ENCODE results near the gene CHRNA5.
A peak's percentile ranks its signal among the peaks of the same experiment; 100 is the strongest.

CHRNA5 gene

DNA sequence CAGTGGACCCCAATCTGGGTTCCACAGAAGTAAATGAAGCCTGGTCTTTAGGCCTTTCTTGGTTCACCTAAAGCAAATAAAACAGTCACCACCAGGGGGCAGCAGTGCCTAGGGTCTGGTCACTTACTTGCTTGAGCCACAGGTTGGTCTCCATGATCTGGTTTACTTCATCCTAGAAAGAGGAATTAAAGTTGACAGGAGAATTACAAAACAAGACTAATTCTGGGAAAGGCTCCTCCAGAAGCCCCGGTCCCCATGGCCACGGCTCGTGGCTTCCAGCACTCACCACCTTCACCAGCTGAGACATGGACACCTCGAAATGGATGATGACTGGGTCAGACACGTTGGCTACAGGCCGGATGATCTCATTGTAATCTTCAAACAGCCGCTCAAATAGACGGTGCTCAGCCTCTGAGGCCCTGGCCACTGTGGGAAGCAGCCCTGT lies 53.2 kb downstream of the CHRNA5 start:
- DNase-seq (ENCODE audit: low read depth) = peak; percentile 67
- no peak overlapping the region for H3K4me3 ChIP-seq (ENCODE audit: low read depth, low read length)

DNA sequence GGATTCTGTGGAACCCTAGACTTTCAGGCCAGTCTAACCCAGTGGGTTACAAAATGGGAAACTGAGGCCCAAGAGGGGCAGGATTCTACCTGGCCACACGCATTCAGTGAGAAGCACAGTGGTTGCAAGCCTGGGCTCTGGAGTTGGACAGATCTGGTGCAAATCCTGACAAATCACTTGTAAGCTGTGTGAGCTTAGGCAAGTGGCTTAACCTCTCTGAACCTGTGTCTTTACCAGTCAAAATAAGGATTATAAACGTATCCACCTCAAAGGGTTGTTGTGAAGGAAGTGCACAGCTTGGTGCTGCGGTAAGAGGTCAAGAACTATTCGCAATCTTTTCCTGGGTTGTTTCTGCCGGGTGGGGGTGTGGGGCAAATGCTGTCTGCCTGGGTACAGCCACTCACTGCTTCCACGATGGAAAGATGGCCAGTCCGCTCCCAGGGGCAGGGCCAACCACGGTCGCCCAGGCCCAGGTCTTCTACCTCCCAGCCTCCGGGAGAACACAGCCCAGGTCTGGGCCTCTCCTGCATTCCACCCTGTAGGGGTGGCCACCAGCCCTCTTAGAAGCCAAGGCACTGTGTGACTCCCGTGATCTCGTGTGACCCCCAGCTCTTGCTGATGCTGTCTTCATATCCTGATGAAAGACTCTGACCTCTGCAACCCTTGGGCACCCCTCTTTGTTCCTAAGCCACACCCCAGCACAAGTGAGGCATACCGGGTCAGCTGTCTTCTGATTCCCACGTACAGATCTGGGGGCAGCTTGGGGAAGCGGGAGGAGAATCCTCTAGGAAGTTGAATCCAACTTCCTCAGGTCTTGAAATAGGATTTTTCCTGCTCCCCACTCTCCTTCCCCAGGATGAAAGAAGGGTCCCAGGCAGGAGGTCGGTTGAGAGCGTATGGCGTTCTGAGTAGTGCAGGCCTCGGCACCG lies 54.0 kb downstream of the CHRNA5 start:
- DNase-seq (ENCODE audit: low read depth) = no peak
- no peak overlapping the region for H3K4me3 ChIP-seq (ENCODE audit: low read depth, low read length)

DNA sequence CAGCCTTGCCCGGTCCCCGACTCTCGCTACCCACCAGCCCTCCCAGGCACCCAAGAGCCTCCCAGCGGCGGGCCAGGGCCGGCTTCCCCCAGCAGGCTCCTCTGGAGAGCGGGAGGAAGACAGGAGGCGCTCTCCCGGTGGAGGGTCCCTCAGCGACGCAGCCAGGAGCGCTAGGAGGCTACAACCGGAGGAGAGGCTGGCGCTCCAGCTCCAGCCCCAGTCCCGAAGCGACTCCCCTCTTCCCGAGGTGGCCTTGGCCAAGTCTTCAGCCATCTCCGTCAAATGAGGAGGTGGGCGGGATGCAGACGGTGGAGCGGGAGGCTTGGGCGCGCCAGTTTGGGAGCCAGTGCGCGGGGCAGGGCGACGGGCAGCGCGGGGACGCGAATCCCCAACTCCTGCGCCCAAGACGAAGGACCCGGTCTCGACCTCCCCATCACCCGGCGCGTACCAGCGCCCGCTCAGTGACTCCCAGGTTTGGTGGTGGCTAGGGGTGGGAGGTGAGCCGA lies 54.8 kb downstream of the CHRNA5 start:
- no peak for DNase-seq (ENCODE audit: low read depth)
- peak overlapping the region; percentile 23 for H3K4me3 ChIP-seq (ENCODE audit: low read depth, low read length)

DNA sequence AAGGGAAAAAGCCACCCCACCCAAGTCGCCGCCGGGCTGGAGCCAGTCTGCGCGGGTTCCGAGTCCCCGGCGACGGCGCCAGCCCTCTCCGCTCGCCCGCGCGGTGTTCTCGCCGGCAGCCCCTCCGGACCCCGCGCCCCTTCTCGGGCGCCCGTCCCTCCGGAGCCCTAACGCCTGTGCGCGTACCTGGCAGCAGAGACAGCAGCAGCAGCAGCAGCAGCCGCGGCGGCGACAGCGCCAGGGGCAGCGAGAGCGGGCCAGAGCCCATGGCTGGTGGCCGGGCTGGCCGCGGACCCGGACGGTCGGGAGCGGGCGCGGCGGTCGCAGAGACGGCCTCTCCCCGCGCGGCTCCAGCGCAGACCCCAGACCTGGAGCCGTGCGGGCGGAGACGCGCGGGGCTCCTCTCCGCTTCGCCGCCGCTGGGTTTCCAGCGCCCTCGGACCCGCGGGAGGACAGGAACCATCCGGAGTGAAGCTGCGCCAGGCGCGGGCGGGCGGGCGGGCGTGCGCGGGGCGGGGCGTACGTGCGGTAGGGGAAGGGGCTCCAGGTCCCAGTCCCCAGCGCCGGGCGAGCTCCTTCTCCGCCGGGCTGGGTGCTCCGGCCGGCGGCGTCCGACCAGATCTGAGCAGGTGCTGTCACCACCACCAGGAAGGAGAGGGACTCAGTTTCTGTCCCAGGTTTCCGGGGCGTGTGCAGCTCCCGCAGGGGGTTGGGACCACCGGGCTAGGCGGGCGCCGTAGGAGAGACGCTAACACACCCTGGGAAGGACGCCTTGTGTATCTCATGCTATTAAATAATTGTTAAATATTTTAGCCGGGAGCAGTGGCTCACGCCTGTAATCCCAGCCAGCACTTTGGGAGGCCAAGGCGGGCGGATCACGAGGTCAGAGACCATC lies 55.5 kb downstream of the CHRNA5 start, which contains the start of gene CHRNA3:
TSS of gene CHRNA3 (minus strand) at position 470 of the 895 bp plus-strand sequence. CDS start at position 268, 202 bp downstream.
- no peak for DNase-seq (ENCODE audit: low read depth)
- peak within 1 kb of the TSS; percentile 23 for H3K4me3 ChIP-seq (ENCODE audit: low read depth, low read length)

DNA sequence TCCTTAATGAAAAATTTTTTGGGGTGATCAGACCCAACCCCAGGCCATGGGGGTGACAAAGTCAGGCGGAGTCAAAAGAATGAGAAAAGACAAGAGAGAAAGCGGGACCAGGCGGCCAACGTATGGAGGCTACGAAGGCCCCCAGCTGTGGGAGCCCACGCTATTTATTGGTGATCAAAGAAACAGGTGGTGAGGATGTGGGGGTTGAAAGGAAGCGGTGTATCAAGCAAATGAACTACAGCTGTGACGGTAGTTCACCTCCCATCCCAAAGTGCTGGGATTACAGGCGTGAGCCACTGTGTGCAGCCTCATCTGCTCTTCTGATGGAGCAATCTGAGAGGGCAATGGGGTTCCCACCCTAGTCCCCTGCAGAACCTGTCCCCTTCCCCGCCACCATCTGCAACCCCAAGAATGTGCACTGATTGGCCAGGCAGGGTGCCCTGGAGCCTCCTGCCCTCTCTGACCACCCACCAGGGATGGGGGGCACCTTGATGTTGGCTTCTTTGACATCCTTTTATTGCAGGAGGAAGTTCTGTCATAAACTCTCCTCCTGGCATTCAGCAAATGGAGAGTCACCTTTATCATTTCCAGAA lies 56.6 kb downstream of the CHRNA5 start:
- no peak overlapping the region for H3K4me3 ChIP-seq (ENCODE audit: low read depth, low read length)
- DNase-seq (ENCODE audit: low read depth) = no peak

DNA sequence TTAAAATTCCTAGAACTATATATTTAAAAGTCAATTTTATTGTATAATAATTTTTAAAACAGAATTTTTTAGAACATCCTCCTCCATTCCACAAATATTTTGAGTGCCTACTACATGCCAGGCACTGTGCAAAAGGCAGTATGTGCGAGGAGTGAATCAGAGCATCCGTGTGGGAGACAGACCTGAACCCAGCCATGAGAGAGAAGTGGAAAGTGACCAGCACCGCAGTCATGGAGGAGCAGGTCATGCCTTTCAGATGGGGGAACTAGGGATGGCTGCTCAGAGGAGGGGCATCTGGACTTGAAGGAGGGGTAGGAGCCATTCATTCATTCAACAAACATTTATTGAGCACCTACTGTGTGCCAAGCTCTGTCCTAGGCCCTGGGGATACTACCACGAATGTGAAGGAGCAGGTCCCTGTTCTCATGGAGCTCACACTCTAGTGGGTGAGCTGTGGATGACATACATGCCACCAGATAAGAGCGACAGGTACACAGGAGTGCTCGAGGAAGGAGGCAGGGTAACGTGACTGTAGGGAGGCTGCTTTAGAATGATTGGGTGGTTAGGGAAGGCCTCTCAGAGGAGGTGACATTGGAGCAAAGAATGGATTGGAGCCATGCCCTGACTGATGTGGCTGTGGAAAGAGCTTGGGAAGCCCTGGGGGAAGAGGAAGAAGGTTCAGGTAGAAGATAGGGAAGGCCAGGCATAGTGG lies 58.6 kb downstream of the CHRNA5 start:
- DNase-seq (ENCODE audit: low read depth) = no peak
- H3K4me3 ChIP-seq (ENCODE audit: low read depth, low read length) = no peak overlapping the region

DNA sequence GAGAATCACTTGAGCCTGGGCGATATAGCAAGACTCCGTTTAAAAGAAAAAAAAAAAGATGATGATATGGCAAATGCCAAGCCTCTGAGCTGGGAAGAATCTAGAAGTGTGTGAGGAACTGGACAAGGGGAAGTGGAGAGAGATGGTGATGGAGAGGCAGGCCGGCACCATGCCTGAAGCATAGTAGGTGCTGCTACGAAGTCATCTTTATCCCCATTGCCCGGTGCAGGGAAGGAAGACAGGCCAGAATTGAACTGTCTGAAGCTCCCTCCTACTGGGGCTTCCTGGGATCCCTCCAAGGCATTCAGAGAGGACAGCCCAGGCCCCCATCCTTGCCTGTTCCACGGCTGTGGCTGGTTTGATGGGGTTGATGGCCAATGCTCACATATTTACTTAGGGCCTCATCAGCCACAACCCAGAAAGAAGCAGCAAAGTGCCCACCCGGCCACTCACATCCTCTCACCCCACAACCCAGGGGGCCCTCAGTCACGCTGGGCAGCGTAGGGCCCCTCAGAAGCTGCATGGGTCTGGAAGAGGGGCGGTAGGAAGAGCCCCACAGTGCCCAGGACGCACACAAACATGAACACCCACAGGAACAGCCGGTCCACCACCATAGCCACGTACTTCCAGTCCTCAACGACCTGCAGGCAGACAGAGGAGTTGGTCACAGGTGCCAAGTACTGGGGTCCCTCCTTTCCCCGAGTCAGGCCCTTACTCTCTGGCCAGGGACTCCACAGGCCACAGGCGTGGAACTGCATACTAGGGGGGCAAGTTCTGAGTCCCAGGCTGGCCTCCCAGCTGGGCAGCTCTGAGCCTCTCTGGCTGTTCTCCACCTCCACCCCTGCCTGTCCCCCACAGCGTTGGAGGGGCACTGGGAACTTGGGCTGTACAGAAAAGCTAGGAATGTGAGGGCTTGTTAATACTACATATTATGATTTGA lies 59.6 kb downstream of the CHRNA5 start:
- no peak overlapping the region for H3K4me3 ChIP-seq (ENCODE audit: low read depth, low read length)
- no peak for DNase-seq (ENCODE audit: low read depth)

DNA sequence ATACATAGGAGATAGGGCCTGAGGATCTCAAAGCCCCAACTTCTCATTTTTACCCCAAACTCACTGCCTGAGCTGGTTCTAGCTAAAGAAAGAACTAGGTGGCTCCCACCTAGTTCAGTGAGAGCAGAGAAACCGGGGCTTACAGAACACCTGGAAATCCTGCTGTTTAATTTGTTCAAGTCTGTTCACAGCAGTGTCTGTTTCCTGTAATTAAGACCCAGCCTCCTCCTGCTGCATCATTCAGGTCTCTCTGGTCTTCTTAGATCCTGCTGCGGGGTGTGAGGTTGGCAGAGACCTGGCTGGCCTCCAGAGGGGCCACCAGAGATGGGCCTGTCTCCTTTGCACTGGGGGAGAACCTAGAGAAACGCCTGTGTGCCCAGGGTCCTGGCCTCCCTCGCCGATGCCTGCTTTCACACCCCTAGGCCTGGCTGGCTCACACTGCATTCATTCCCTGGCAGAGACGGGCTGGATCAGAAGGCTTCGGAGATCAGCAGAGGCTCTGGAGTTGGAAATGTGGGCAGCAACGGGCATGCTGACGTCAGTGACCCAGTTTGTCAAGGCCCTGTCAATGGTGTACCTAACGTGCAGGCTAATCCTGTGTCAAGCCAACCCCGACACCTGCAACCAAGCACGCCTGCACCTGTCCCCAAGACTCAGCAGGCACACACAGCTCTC lies 60.4 kb downstream of the CHRNA5 start:
- DNase-seq (ENCODE audit: low read depth) = no peak

DNA sequence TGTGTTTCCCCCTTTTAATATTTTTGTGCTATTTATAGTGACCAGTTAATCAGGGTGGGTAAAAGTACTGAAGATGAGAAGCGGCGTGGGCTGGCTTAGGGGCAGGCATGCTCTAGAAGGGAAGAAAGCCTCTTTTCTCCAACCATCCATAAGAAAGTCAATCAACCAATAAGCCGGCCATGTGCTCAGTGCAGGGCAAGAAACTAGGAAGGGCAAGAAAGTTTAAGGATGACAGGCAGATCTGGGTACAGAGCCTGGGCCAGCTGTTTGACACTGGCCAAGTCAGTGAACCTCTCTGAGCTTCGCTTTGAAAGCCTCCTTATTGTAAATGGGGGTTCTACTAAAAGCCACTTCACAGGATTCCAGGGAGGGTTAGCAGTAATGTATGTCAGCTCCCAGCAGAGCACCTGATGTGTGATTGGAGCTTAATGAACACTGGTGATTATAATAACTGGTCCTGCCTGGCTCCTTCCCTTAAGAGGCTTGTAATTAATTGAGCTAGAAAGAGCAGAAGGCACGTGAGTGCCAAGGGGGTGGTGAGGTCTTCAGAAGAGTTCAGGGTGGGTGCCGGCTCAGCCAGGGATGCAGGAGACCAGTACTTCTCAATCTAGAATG lies 61.2 kb downstream of the CHRNA5 start:
- no peak overlapping the region for H3K4me3 ChIP-seq (ENCODE audit: low read depth, low read length)
- DNase-seq (ENCODE audit: low read depth) = no peak

More for the DNA sequence above, 60.4 kb downstream of the CHRNA5 start:
- no peak overlapping the region for H3K4me3 ChIP-seq (ENCODE audit: low read depth, low read length)

DNA sequence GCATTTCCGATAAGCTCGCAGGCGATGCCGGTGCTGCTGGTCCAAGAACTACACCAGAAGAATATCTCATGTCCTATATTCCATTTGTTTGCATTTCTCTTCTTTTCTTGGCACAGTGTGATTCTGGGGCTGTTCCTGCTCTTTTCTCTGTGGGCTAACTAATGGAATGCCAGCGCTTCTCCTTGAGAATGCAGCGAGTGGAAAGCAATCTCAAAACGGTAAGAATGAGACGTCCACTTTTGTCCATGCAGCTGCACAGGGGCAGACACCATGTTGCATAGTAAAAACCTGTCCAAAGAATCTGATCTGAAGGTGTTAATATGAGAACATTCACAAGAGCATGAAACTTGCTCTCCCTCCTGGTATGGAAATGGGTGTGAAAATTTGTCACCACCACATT lies 62.0 kb downstream of the CHRNA5 start:
- no peak overlapping the region for H3K4me3 ChIP-seq (ENCODE audit: low read depth, low read length)
- no peak for DNase-seq (ENCODE audit: low read depth)

DNA sequence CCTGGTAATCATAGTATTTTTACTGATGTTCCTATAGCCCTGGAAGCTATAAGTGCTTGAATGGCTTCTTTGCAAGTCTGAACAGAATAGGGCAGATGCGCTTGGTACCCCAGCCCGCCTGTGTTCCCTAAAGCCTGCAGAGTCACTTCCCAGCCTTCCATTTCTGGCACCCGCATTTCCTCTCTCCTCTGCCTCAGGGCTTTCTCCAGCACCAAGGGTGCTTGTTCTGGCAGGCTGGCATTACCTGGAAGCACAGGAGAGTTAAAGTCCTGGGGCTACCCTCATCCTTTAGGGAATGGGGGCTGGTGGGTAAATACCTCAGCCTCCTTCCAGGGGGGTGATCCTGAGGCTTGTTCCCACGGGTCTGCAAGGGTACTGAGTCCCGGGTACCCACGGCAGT lies 62.9 kb downstream of the CHRNA5 start:
- no peak overlapping the region for H3K4me3 ChIP-seq (ENCODE audit: low read depth, low read length)
- DNase-seq (ENCODE audit: low read depth) = no peak

DNA sequence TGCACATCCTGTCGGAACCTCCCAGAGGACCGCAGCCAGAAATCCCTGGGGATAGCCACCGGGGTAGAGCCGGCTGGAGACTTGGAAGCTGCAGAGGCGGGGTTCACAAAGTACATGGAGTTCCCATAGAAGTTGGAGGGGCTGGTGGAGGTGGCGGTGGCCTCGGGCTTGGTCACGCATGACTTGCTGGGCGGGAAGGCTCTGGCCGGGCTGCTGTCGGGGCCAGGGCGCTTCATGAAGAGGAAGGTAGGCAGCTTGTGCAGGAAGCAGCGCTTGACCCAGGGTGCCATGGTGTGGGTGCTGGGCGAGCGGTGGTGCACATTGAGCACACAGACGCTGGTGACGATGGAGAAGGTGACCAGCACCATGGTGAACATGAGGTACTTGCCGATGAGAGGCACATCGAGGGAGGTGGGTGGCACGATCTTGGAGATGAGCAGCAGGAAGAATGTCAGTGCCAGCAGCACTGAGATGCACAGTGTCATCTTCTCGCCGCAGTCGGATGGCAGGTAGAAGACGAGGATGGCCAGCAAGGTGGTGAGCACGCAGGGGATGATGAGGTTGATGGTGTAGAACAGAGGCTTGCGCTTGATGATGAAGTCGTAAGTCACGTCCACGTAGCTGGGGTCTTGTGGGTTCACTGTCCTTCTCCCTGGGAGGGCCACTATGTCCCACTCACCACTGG lies 63.9 kb downstream of the CHRNA5 start:
- DNase-seq (ENCODE audit: low read depth) = no peak

DNA sequence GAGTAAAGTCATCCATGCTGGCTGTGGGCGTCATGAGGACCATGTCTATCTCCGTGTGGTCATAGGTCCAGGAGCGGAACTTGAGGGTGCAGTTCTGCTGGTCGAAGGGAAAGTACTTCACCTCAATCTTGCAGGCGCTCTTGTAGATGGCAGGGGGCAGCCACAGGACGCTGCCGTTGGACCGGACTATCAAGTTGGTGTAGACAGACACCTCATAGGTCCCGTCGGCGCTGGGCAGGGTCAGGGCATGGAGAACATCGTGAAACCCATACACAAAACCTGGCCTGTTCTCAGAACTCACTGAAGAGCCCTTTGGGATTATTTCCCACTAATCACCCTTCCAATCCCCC lies 64.4 kb downstream of the CHRNA5 start:
- DNase-seq (ENCODE audit: low read depth) = no peak

More for the DNA sequence above, 63.9 kb downstream of the CHRNA5 start:
- H3K4me3 ChIP-seq (ENCODE audit: low read depth, low read length) = no peak overlapping the region

DNA sequence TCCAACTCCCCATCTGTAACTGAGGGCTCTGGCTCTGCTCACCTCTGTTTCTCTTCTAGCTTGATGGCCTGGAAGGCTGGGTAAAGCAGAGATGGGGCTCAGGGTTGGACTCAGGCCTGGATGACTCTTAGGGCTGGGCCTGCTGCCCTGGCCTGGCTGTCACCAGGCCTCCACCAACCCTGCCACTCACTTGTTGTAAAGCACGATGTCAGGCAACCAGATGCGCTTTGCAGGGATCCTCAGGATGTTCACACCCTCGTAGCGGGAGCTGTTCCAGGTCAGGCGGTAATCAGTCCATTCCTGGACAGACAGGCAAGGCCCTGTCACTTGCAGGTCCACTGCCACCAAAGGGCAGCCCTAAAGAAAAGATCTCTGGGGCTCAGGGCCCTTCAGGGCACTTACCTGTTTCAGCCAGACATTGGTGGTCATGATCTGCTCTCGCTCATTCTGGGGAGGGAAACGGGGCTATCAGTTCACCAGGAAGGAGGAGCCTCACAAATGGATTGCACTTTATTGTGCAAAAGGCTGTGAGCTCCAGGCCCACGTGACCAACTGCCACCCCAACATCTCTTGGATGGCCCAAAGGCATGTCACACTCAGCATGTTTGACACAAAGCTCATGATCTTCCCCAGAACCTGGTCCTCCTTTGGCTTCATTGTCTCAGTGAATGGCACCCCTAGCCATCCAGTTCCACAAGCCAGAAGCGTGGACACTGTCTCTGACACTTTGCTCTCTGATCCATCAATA lies 65.7 kb downstream of the CHRNA5 start:
- no peak for DNase-seq (ENCODE audit: low read depth)
- H3K4me3 ChIP-seq (ENCODE audit: low read depth, low read length) = no peak overlapping the region

More for the DNA sequence above, 64.4 kb downstream of the CHRNA5 start:
- H3K4me3 ChIP-seq (ENCODE audit: low read depth, low read length) = no peak overlapping the region

DNA sequence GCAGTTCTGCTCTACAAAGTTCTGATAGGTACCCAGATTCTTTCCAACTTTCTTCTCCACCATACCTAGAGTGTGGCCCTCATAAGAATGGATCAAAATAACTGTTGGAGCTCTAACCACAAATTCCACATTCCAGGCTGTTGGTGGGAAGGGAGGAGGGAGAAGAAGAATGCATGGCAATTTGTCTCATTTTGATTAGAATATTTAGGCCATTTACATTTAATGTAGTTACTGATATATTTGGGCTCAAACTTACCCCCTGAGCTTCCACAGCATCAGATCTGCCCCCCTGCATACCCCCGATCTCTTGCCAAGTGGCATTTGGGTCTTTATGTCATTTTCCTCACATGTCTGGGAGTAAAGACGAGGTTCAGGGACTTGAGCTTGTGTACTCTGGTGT lies 68.0 kb downstream of the CHRNA5 start:
- H3K4me3 ChIP-seq (ENCODE audit: low read depth, low read length) = no peak overlapping the region
- DNase-seq (ENCODE audit: low read depth) = no peak
